Lung microvascular endothelial cell (primary cell): Measurements from ENCODE around the gene P2RX2. TPM values are rescaled to one million over a fixed set of nuclear protein-coding genes. Genes with fewer than 3 reads are reported as not detected.

Experiments used
- DNase-seq, 2 donors: peaks; one replicate each; pipeline versions ENCODE4 v3.0.0 to v3.0.0-alpha.2; 2010; ENCODE audit warnings: low read depth in 2 of 2
- total RNA-seq: library from RNA; depleted of rRNA; stranded (reverse); fragments of >200 nt; gene quantifications from 2 replicates; pipeline ENCODE4 v1.2.1, GENCODE V29; 2014

The P2RX2 gene
- not detected in 2 replicates for total RNA-seq

GRCh38 chr12:132618683-132619043 is at the start of gene P2RX2:
TSS of gene P2RX2 (plus strand) at chr12:132618776. CDS start at chr12:132618817, 41 bp downstream.
- no peak for DNase-seq

GRCh38 chr12:132568826-132569480 is 49.6 kb upstream of the P2RX2 start:
- DNase-seq: peak in 1 of 2 donors; percentile 50

- no peak for DNase-seq
Observed at GRCh38 chr12:132569856-132570480, 48.6 kb upstream of the P2RX2 start.

GRCh38 chr12:132570635-132571034 is 47.9 kb upstream of the P2RX2 start:
- no peak for DNase-seq

- DNase-seq: no peak
Observed at GRCh38 chr12:132571051-132571450, 47.5 kb upstream of the P2RX2 start.

- DNase-seq: no peak
Observed at GRCh38 chr12:132571598-132571997, 47.0 kb upstream of the P2RX2 start.

GRCh38 chr12:132572106-132572505 is 46.5 kb upstream of the P2RX2 start:
- peak in 1 of 2 donors; percentile 27 for DNase-seq

- no peak for DNase-seq
Observed at GRCh38 chr12:132572801-132573760, 45.5 kb upstream of the P2RX2 start.

- DNase-seq: no peak
Observed at GRCh38 chr12:132574271-132574996, 44.1 kb upstream of the P2RX2 start.

- no peak for DNase-seq
Observed at GRCh38 chr12:132575661-132576060, 42.9 kb upstream of the P2RX2 start.

- no peak for DNase-seq
Observed at GRCh38 chr12:132576701-132577100, 41.9 kb upstream of the P2RX2 start.

- DNase-seq: no peak
Observed at GRCh38 chr12:132577191-132577920, 41.2 kb upstream of the P2RX2 start.

GRCh38 chr12:132578118-132578517 is 40.5 kb upstream of the P2RX2 start:
- DNase-seq: no peak

- DNase-seq: no peak
Observed at GRCh38 chr12:132578826-132579225, 39.8 kb upstream of the P2RX2 start.

- DNase-seq: no peak
Observed at GRCh38 chr12:132579744-132580143, 38.8 kb upstream of the P2RX2 start.

- no peak for DNase-seq
Observed at GRCh38 chr12:132580701-132581292, 37.8 kb upstream of the P2RX2 start.

- no peak for DNase-seq
Observed at GRCh38 chr12:132581348-132582057, 37.1 kb upstream of the P2RX2 start.

- peak in 1 of 2 donors; percentile 30 for DNase-seq
Observed at GRCh38 chr12:132582058-132582420, 36.5 kb upstream of the P2RX2 start.

- no peak for DNase-seq
Observed at GRCh38 chr12:132582582-132583410, 35.8 kb upstream of the P2RX2 start.
